OCI-LY3 (cell line): ENCODE data around the gene PRDM11.

Experiments used
- H2AFZ ChIP-seq: fragments of 200-600, 300-600 bp; shearing (Covaris generic); 2 replicates; pipeline ENCODE4 v1.6.0; 2014; ENCODE audit warnings: antibody characterized with exemption, low read depth, low read length
- H3K27ac ChIP-seq: fragments of 200-600, 300-600 bp; sonication (generic); 2 replicates; pipeline ENCODE4 v1.5.1; 2014; ENCODE audit warnings: mild to moderate bottlenecking, low read length, moderate library complexity, mixed read lengths
- H3K27me3 ChIP-seq: fragments of 200-600, 300-600 bp; sonication (generic); 2 replicates; pipeline ENCODE4 v1.6.1; 2014; ENCODE audit warnings: low read depth, low read length, mixed read lengths
- H3K36me3 ChIP-seq: fragments of 200-600, 300-600 bp; sonication (generic); replicated peaks from 2 replicates; pipeline ENCODE3; 2014; ENCODE audit warnings: low read depth, low read length, mixed read lengths
- H3K4me1 ChIP-seq: fragments of 300-600, 200-600 bp; sonication (generic); 2 replicates; pipeline ENCODE4 v1.6.1; 2014; ENCODE audit warnings: low read length, mixed read lengths
- H3K4me2 ChIP-seq: fragments of 200-600, 300-600 bp; sonication (generic); 2 replicates; pipeline ENCODE4 v1.6.1; 2014; ENCODE audit warnings: low read length, mixed read lengths
- H3K4me3 ChIP-seq: fragments of 300-600, 200-600 bp; sonication (generic); 2 replicates; pipeline ENCODE4 v1.5.1; 2014; ENCODE audit warnings: antibody characterized with exemption, mild to moderate bottlenecking, low read length, moderate library complexity
- H3K79me2 ChIP-seq: fragments of 300-600, 200-600 bp; shearing (Covaris generic); 2 replicates; pipeline ENCODE4 v1.6.1; 2014; ENCODE audit warnings: mild to moderate bottlenecking, low read length, mixed read lengths
- H3K9ac ChIP-seq: fragments of 300-600, 200-600 bp; shearing (Covaris generic); 2 replicates; pipeline ENCODE4 v1.6.0; 2014; ENCODE audit warnings: mild to moderate bottlenecking, low read length, moderate library complexity
- H3K9me3 ChIP-seq: fragments of 200-600, 300-600 bp; shearing (Covaris generic); 2 replicates; pipeline ENCODE4 v1.6.1; 2014; ENCODE audit warnings: low read length, mixed read lengths; ENCODE audit not compliant: insufficient read depth
- H4K20me1 ChIP-seq: fragments of 200-600, 300-600 bp; sonication (generic); 2 replicates; pipeline ENCODE4 v1.6.1; 2016; ENCODE audit warnings: low read length, mixed read lengths; ENCODE audit not compliant: insufficient read depth
- EZH2phosphoT487 ChIP-seq: fragments of 200-600 bp; shearing (Covaris generic); IDR thresholded peaks from 2 replicates; pipeline ENCODE4 v1.6.1; 2018; ENCODE audit warnings: antibody characterized with exemption, mixed run types, low read depth
- TF ChIP-seq, protein P1 (sequence below): fragments of 200-600, 300-600 bp; sonication (generic); IDR thresholded peaks from 2 replicates; pipeline ENCODE4 v1.5.1; 2014; ENCODE audit warnings: antibody characterized with exemption, low read length, low read depth

PRDM11 gene

DNA sequence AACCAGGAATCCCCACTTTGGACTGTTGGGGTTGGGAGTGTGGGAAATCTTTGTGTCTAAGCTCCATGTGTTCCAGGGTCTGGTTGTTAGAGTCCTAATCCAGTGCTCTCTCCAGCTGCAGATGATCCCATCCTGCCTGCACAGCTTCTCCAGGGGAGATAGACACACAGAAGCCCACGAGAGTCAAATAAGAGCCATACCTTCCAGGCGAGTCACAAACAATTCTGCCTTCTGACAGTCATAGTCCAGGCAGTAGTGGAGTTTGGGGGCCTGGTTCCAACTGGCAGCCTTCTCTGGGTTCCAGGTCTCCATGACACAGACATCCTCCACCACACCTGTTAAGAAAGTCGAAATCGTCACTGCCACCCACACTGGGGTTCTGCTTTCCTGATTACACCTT, 107.6 kb downstream of the PRDM11 start:
- peaks cover 13% of the 10 kb centered on the region for H3K4me1 ChIP-seq
- no peak overlapping the region for H3K9ac ChIP-seq
- H2AFZ ChIP-seq = no peak overlapping the region
- H3K36me3 ChIP-seq = no peaks in the 10 kb centered on the region
- H3K27ac ChIP-seq = no peak overlapping the region
- H3K4me3 ChIP-seq = no peak overlapping the region
- no peaks in the 10 kb centered on the region for H4K20me1 ChIP-seq
- H3K27me3 ChIP-seq = peaks cover 68% of the 10 kb centered on the region
- TF ChIP-seq, protein P1, sequence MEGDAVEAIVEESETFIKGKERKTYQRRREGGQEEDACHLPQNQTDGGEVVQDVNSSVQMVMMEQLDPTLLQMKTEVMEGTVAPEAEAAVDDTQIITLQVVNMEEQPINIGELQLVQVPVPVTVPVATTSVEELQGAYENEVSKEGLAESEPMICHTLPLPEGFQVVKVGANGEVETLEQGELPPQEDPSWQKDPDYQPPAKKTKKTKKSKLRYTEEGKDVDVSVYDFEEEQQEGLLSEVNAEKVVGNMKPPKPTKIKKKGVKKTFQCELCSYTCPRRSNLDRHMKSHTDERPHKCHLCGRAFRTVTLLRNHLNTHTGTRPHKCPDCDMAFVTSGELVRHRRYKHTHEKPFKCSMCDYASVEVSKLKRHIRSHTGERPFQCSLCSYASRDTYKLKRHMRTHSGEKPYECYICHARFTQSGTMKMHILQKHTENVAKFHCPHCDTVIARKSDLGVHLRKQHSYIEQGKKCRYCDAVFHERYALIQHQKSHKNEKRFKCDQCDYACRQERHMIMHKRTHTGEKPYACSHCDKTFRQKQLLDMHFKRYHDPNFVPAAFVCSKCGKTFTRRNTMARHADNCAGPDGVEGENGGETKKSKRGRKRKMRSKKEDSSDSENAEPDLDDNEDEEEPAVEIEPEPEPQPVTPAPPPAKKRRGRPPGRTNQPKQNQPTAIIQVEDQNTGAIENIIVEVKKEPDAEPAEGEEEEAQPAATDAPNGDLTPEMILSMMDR = no peak
- TF ChIP-seq EZH2phosphoT487 = no peak
- no peak overlapping the region for H3K4me2 ChIP-seq
- H3K79me2 ChIP-seq = no peaks in the 10 kb centered on the region
- no peaks in the 10 kb centered on the region for H3K9me3 ChIP-seq

DNA sequence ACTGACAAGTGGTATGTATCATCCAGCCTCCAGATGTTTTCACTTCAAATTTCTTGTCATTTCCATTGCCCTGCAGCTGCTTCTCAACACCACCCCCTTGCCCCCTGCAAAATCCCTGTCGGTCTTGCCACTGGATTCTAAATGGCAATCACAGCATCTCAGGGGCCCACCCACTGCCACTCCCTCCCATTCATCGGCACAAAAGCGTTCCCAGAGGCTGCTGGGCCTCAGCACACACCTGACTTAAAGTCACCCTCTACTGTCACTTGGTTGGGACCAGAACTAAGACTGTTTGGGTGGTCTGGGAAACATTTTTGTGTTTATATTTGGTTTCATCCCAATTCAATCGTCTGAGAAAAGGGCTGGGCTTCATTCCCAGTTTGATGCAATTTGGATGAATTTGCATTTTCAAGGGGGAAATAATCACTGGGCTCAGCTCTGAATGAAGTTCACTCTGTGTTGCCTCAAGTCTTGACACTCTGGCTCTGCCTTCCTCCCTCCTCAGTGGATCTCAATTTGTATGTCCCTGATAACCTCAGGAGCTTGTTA, 112.6 kb downstream of the PRDM11 start:
- Histone ChIP-seq H3K27me3 (peaks cover 74% of the 10 kb centered on the region), H3K9me3 (no peaks in the 10 kb centered on the region), H4K20me1 (no peaks in the 10 kb centered on the region), H2AFZ (no peak overlapping the region), H3K9ac (no peak overlapping the region), H3K4me1 (no peaks in the 10 kb centered on the region), H3K36me3 (no peaks in the 10 kb centered on the region), H3K79me2 (no peaks in the 10 kb centered on the region), H3K27ac (no peak overlapping the region), H3K4me3 (no peak overlapping the region), H3K4me2 (no peak overlapping the region)
- TF ChIP-seq EZH2phosphoT487 = no peak
- TF ChIP-seq, protein P1 = no peak

GRCh38 chr11:45259592-45259991, 113.2 kb downstream of the PRDM11 start:
- H3K27me3 ChIP-seq = peaks cover 74% of the 10 kb centered on the region
- H4K20me1 ChIP-seq = no peaks in the 10 kb centered on the region
- no peak for TF ChIP-seq EZH2phosphoT487
- TF ChIP-seq, protein P1 = no peak
- H3K9me3 ChIP-seq = no peaks in the 10 kb centered on the region
- no peak overlapping the region for H3K9ac ChIP-seq
- H3K36me3 ChIP-seq = no peaks in the 10 kb centered on the region
- no peak overlapping the region for H3K27ac ChIP-seq
- H3K79me2 ChIP-seq = no peaks in the 10 kb centered on the region
- no peak overlapping the region for H2AFZ ChIP-seq
- no peak overlapping the region for H3K4me3 ChIP-seq
- H3K4me2 ChIP-seq = no peak overlapping the region
- no peaks in the 10 kb centered on the region for H3K4me1 ChIP-seq

DNA sequence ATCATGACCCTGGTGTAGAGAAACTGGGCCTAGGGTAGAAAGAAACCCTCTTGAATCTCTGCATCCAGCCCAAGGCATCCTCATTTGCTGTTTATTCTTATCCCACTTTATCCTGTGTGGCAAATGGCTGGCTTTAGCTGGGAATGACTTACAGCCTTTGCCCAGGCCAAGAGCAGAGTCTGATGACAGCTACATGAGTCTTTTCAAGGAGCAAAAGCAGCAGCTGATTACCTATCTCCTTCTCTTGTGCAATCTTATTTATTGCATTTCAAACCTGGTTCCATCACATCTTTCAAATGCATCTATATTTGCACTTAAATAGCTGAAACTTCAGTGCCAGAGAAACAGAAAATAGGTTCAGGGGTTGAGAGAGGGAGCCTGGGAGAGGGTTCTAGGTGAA, 113.6 kb downstream of the PRDM11 start:
- H3K36me3 ChIP-seq = no peaks in the 10 kb centered on the region
- H2AFZ ChIP-seq = no peak overlapping the region
- no peak overlapping the region for H3K4me3 ChIP-seq
- H4K20me1 ChIP-seq = no peaks in the 10 kb centered on the region
- no peak overlapping the region for H3K9ac ChIP-seq
- TF ChIP-seq EZH2phosphoT487 = no peak
- TF ChIP-seq, protein P1 = no peak
- H3K27ac ChIP-seq = no peak overlapping the region
- H3K79me2 ChIP-seq = no peaks in the 10 kb centered on the region
- H3K27me3 ChIP-seq = peaks cover 78% of the 10 kb centered on the region
- no peak overlapping the region for H3K4me2 ChIP-seq
- H3K9me3 ChIP-seq = no peaks in the 10 kb centered on the region
- no peaks in the 10 kb centered on the region for H3K4me1 ChIP-seq
